ENCODE measurements around the gene CD200R1L. TPM values are rescaled to one million over a fixed set of nuclear protein-coding genes. Genes with fewer than 3 reads are reported as not detected.

The CD200R1L gene
- total RNA-seq, 2 donors from 2014 or later, result not detected

DNA sequence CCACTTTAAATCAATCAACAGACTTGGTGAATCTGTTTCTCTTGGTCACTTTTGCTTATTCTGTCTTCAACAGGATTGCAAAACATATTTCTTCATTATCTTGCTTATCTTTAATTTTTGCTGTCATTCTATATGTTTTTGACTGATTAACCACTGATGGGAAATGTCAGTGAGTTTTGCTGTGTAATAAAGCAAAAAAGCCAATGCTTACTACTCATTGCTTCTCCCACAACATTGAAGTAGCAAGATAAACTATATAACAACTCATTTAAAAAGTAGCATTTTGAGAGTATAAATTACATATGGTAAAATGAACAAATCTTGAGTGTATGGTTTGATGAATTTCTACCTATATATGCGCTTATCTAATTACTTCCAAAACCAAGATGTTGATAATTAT lies 892 bp downstream of the CD200R1L start:
- TF ChIP-seq POLR2A (IDR thresholded peaks at IDR 0.05), result no peak
- TF ChIP-seq, protein P1, sequence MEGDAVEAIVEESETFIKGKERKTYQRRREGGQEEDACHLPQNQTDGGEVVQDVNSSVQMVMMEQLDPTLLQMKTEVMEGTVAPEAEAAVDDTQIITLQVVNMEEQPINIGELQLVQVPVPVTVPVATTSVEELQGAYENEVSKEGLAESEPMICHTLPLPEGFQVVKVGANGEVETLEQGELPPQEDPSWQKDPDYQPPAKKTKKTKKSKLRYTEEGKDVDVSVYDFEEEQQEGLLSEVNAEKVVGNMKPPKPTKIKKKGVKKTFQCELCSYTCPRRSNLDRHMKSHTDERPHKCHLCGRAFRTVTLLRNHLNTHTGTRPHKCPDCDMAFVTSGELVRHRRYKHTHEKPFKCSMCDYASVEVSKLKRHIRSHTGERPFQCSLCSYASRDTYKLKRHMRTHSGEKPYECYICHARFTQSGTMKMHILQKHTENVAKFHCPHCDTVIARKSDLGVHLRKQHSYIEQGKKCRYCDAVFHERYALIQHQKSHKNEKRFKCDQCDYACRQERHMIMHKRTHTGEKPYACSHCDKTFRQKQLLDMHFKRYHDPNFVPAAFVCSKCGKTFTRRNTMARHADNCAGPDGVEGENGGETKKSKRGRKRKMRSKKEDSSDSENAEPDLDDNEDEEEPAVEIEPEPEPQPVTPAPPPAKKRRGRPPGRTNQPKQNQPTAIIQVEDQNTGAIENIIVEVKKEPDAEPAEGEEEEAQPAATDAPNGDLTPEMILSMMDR (IDR thresholded peaks at IDR 0.05), result no peak
- no peaks in the 10 kb centered on the region for H3K36me3 ChIP-seq (replicated peaks in 1 of 2; ENCODE audit: insufficient read depth in 1 of 2, low read depth in 2 of 2)
- H3K9me3 ChIP-seq, result peaks cover 0 to 14% (median 0%) of the 10 kb centered on the region in 3 donors
- H3K27ac ChIP-seq, result no peak overlapping the region
- DNase-seq, result no peak
- ATAC-seq, result no peak
- WGBS, 2 donors, result 39 to 54% methylated on average over 1 of the region's 1 CpG
- no peaks in the 10 kb centered on the region for H3K4me1 ChIP-seq
- no peaks in the 10 kb centered on the region for H3K27me3 ChIP-seq
- no peak overlapping the region for H3K4me3 ChIP-seq
- intact Hi-C loops (cut with DNase I), result no loop called here

DNA sequence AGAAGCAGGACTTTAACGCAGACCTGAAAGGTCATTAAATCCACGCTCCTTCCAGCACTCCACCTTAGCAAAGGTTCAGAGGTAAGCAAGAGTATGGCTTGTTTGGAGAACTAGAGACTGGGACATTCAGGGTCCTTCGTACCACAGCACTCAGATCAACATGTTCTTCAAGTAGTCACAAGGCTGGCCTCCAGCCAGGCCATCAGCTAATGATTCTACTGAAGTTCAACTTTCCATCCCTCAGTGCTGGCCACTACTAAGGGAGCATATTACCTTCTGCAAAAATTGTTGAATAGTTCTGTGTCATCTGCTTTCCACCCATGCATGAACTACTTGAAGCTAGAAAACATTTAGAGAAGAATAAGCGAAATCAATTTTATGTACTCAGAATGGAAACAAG lies 17.6 kb downstream of the CD200R1L start:
- H3K27me3 ChIP-seq, result no peaks in the 10 kb centered on the region
- H3K9me3 ChIP-seq, result no peaks in the 10 kb centered on the region
- no peak overlapping the region for H3K4me3 ChIP-seq
- peak in 1 of 4 donors; percentile 16 for DNase-seq
- ATAC-seq, result no peak
- no peak for TF ChIP-seq POLR2A (IDR thresholded peaks at IDR 0.05)
- TF ChIP-seq, protein P1 (IDR thresholded peaks at IDR 0.05), result no peak
- no peaks in the 10 kb centered on the region for H3K36me3 ChIP-seq (replicated peaks in 1 of 2; ENCODE audit: insufficient read depth in 1 of 2, low read depth in 2 of 2)
- WGBS, 2 donors, result 70 to 80% methylated on average over 4 of the region's 4 CpGs
- no peak overlapping the region for H3K27ac ChIP-seq
- H3K4me1 ChIP-seq, result no peaks in the 10 kb centered on the region
- intact Hi-C loops (cut with DNase I), result no loop called here

DNA sequence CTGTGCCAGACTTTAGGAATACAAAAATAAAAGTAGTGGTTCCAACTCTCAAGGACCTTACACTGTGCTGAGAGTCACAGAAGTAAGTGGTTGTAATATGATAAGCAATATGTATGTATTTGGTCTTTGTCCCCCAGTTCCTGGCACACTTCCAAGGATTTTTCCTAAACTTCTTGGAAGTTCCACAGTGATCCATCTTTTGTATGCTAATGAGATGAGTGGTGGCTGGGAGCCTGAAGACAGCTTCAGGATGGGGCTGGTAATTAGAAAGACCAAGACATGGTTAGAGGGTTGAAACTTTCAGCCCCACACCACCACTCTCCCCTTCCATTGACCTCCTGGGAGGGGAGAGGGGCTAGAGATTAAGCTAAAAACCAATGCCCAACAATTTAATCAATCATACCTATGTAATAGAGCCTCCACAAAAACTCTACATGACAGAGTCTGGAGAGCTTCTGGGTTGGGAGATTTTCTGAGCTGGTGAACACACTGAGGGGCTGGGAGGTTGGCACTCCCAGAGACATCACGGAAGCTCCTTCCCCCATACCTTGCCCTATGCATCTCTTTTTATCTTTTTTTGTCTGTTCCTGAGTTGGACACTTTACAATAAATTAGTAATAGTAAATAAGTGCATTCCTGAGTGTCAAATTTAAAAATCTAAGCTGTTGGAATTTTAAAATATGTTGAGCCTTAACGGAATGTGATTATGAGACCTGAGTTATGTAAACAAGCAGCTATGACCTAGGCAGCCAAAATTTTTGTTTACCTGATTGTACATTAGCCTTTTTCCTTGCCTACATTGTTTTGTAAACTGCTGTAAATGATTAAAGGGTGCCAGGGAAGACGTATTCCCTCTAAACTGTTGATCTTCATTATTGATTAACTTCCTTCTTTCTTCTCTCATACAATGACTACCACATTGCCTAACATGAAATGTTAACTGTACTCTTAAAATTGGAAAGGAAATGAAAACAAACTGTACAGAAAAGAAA lies 24.3 kb downstream of the CD200R1L start:
- Histone ChIP-seq H3K27me3 (no peaks in the 10 kb centered on the region), H3K36me3 (replicated peaks in 1 of 2; ENCODE audit: insufficient read depth in 1 of 2, low read depth in 2 of 2) (no peaks in the 10 kb centered on the region), H3K27ac (peak overlapping the region in 2 of 4 donors; percentile 6 to 22), H3K9me3 (no peaks in the 10 kb centered on the region), H3K4me1 (peaks cover 8% of the 10 kb centered on the region), H3K4me3 (no peak overlapping the region)
- intact Hi-C loops (cut with DNase I), result no loop called here
- ATAC-seq (peak; percentile 68), DNase-seq (no peak)
- 16 to 27% methylated on average over 3 of the region's 3 CpGs for whole genome bisulfite sequencing, 2 donors
- TF ChIP-seq, protein P1 (IDR thresholded peaks at IDR 0.05), result no peak
- no peak for TF ChIP-seq POLR2A (IDR thresholded peaks at IDR 0.05)

DNA sequence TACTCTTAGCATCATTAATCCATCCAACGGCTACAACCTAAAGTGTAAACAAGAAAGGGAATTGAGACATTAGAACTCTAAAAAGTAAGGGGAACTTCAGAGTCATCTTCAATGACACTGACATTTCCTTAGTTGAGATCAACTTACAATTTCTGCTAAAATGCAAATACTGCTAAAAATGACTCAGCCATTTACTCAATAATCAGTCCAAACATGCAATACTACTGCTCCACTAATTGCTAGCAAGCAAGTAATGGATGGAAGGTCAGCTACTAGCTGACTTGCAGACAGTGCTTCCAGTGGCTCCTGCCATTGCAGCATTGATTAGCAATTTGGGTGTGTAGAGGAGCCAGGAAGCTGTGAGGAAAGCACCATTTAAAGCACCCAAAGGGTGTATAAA lies 28.4 kb downstream of the CD200R1L start:
- 69 to 74% methylated on average over 1 of the region's 1 CpG for WGBS, 2 donors
- Histone ChIP-seq H3K36me3 (replicated peaks in 1 of 2; ENCODE audit: insufficient read depth in 1 of 2, low read depth in 2 of 2) (no peaks in the 10 kb centered on the region), H3K27ac (peak overlapping the region in 1 of 4 donors; percentile 11), H3K9me3 (no peaks in the 10 kb centered on the region), H3K4me3 (no peak overlapping the region), H3K27me3 (no peaks in the 10 kb centered on the region), H3K4me1 (peaks cover 3% of the 10 kb centered on the region)
- TF ChIP-seq, protein P1 (IDR thresholded peaks at IDR 0.05), result no peak
- no peak for TF ChIP-seq POLR2A (IDR thresholded peaks at IDR 0.05)
- ATAC-seq, result no peak
- intact Hi-C loops (cut with DNase I), result no loop called here
- no peak for DNase-seq

All from body of pancreas (tissue), 4 donors.